Anterior cingulate cortex (tissue), 58 donors: ENCODE results near the gene MAPK8IP1.
A peak's percentile ranks its signal among the peaks of the same experiment; 100 is the strongest.

Experiments
- DNase-seq, 58 donors: peaks; one replicate each; lab custom pipeline; 2025; lab: John Stamatoyannopoulos, UW

Gene MAPK8IP1

GRCh38 chr11:45921561-45922424 lies 36.3 kb downstream of the MAPK8IP1 start:
- DNase-seq, result peak in 3 of 58 donors; percentile 23 to 30 (median 28)

- DNase-seq, result no peak
Measured at GRCh38 chr11:45922425-45923082, 37.1 kb downstream of the MAPK8IP1 start, which contains the start of gene LARGE2. Gene LARGE2 (plus strand): TSS chr11:45922656. CDS start chr11:45922883, 227 bp downstream.

GRCh38 chr11:45924036-45924915 lies 38.8 kb downstream of the MAPK8IP1 start:
- no peak for DNase-seq

GRCh38 chr11:45924927-45925326 lies 39.5 kb downstream of the MAPK8IP1 start:
- DNase-seq, result no peak

- DNase-seq, result no peak
Measured at GRCh38 chr11:45925550-45925949, 40.1 kb downstream of the MAPK8IP1 start.

GRCh38 chr11:45926001-45926401 lies 40.5 kb downstream of the MAPK8IP1 start:
- DNase-seq, result no peak

- DNase-seq, result no peak
Measured at GRCh38 chr11:45926536-45927331, 41.3 kb downstream of the MAPK8IP1 start.

GRCh38 chr11:45927332-45927683 lies 41.9 kb downstream of the MAPK8IP1 start:
- DNase-seq, result no peak

- no peak for DNase-seq
Measured at GRCh38 chr11:45927684-45928413, 42.4 kb downstream of the MAPK8IP1 start.

- no peak for DNase-seq
Measured at GRCh38 chr11:45928535-45929215, 43.2 kb downstream of the MAPK8IP1 start.

- no peak for DNase-seq
Measured at GRCh38 chr11:45929486-45930030, 44.1 kb downstream of the MAPK8IP1 start.

- peak in 10 of 58 donors; percentile 17 to 54 (median 36) for DNase-seq
Measured at GRCh38 chr11:45930031-45930794, 44.8 kb downstream of the MAPK8IP1 start.

GRCh38 chr11:45930951-45931570 lies 45.6 kb downstream of the MAPK8IP1 start:
- DNase-seq, result no peak

- DNase-seq, result no peak
Measured at GRCh38 chr11:45931739-45932138, 46.3 kb downstream of the MAPK8IP1 start.

- DNase-seq, result no peak
Measured at GRCh38 chr11:45932217-45932616, 46.8 kb downstream of the MAPK8IP1 start.

GRCh38 chr11:45933131-45933831 lies 47.8 kb downstream of the MAPK8IP1 start:
- DNase-seq, result peak in 5 of 58 donors; percentile 11 to 40 (median 31)
